Stimulated activated memory B cell treated with anti-CD40 and anti-IgM and Interleukin-4, amounts not matched to agents 10 μg/mL and 1 μg/mL and 100 μg/mL, for 72 hours (primary cell): Measurements from ENCODE around the gene TIMELESS.
"Not testable (repeated sequence)": the region's sequence is repeated elsewhere in the genome, so short reads cannot be mapped to it uniquely, and the experiment has no call there.

Experiments
- ATAC-seq: fragments of 150-1000 bp; cut with Tn5 transposase; 2 replicates; pipeline ENCODE4 v1.10.0; 2021
- H3K27ac Mint-ChIP-seq: one replicate; pipeline ENCODE4 v1.8.0; 2022; ENCODE audit warnings: mild to moderate bottlenecking, mixed read lengths
- H3K27me3 Mint-ChIP-seq: one replicate; pipeline ENCODE4 v1.8.0; 2022; ENCODE audit warnings: mixed read lengths
- H3K36me3 Mint-ChIP-seq: one replicate; pipeline ENCODE4 v1.8.0; 2022; ENCODE audit warnings: mixed read lengths
- H3K4me1 Mint-ChIP-seq: one replicate; pipeline ENCODE4 v1.8.0; 2022; ENCODE audit warnings: mixed read lengths
- H3K4me3 Mint-ChIP-seq: one replicate; pipeline ENCODE4 v1.8.0; 2022; ENCODE audit warnings: mild to moderate bottlenecking, moderate library complexity, mixed read lengths
- H3K9me3 Mint-ChIP-seq: one replicate; pipeline ENCODE4 v1.8.0; 2022; ENCODE audit warnings: mixed read lengths

The TIMELESS gene

GRCh38 chr12:56476143-56476542 lies 26.9 kb upstream of the TIMELESS start:
- Mint-ChIP-seq H3K27me3 (no peaks in the 10 kb centered on the region), H3K36me3 (peaks cover 19% of the 10 kb centered on the region), H3K27ac (no peak overlapping the region), H3K9me3 (no peaks in the 10 kb centered on the region), H3K4me3 (no peak overlapping the region), H3K4me1 (peaks cover 30% of the 10 kb centered on the region)
- no peak for ATAC-seq

GRCh38 chr12:56474389-56474788 lies 25.2 kb upstream of the TIMELESS start:
- Mint-ChIP-seq H3K4me1 (peaks cover 30% of the 10 kb centered on the region), H3K9me3 (no peaks in the 10 kb centered on the region), H3K27me3 (no peaks in the 10 kb centered on the region), H3K27ac (no peak overlapping the region), H3K4me3 (no peak overlapping the region), H3K36me3 (peaks cover 17% of the 10 kb centered on the region)
- no peak for ATAC-seq

- Mint-ChIP-seq H3K9me3 (no peaks in the 10 kb centered on the region), H3K36me3 (peaks cover 8% of the 10 kb centered on the region), H3K27me3 (no peaks in the 10 kb centered on the region), H3K27ac (peak overlapping the region; percentile 97), H3K4me3 (peak overlapping the region; percentile 95), H3K4me1 (peaks cover 31% of the 10 kb centered on the region)
- ATAC-seq = no peak
Measured at GRCh38 chr12:56469007-56469930, 20.0 kb upstream of the TIMELESS start.

DNA sequence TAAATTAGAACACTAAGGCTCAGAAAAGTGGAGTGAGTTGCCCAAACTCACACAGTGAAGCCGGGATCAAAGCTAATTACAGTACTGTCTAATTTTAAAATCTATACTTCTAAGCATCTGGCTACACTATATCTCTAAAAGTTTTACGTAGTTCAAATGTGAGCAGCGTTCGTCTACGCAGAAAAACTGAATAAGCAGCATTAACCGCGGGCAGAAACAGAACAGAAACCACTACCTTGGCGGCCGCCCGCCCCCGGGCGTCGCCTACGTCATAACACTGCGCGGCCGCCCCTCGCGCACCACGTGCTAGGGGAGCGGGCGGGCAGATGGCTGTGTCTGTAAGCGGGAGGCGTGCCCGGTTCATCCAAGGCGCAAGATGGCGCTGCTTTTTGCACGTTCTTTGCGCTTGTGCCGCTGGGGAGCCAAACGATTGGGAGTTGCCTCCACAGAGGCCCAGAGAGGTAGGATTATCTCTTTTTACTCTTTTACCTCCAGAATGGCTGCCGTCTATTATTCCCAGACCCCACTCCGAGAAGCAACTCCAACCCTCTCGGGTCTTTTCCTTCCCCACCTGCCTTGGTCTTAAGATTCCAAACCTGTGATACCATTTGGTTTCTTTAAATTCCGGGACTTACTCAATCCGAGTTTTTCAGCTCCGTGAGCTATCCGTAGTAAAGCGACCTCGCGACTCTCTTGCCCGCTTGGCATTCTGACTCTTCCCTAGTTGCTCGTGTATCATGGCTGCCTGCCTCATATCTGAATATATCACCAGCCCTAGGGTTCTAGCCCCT lies 19.2 kb upstream of the TIMELESS start, which contains the start of gene SPRYD4:
Gene SPRYD4 (plus strand): TSS at position 363 of the 791 bp plus-strand sequence. CDS start 14 bp downstream, at position 377.
- Mint-ChIP-seq H3K27ac (peak within 1 kb of the TSS; percentile 97), H3K9me3 (no peaks in the 10 kb centered on the region), H3K4me3 (peak within 1 kb of the TSS; percentile 95), H3K4me1 (peaks cover 34% of the 10 kb centered on the region), H3K27me3 (no peaks in the 10 kb centered on the region), H3K36me3 (peaks cover 7% of the 10 kb centered on the region)
- peak; percentile 98 for ATAC-seq

GRCh38 chr12:56462565-56462964 lies 13.3 kb upstream of the TIMELESS start:
- Mint-ChIP-seq H3K27ac (no peak overlapping the region), H3K9me3 (no peaks in the 10 kb centered on the region), H3K27me3 (no peaks in the 10 kb centered on the region), H3K36me3 (no peaks in the 10 kb centered on the region), H3K4me3 (no peak overlapping the region), H3K4me1 (peaks cover 24% of the 10 kb centered on the region)
- no peak for ATAC-seq

DNA sequence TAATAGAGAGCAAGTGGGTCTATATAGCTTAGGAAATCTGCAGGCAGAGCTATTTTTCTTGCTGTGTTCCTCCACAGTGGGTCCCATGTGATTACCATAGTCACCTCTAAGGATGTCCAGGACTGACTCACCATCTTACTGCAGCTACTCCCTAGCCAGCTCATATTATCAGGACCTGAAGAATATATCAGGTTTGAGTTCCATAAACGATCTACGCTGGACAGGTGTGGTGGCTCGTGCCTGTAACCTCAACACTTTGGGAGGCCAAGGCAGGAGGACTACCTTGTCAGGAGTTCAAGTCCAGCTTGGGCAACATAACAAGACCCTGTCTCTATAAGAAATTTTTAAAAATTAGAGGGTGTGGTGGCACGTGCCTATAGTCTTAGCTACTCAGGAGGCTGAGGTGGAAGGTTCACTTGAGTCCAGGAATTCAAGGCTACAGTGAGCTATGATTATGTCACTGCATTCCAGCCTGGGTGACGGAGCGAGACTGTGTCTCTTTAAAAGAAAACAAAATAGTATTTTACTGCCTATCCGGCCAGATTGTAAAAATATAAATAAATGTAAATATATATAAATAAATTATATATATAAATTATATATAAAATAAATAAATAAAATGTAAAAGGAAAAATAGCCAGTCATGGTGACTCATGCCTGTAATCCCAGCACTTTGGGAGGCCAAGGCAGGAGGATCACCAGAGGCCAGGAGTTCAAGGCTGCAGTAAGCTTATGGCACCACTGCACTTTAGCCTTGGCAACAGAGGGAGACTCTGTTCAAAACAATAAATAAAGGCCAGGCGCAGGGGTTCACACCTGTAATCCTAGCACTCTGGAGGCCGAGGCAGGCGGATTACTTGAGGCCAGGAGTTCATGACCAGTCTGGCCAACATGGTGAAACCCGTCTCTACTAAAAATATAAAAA lies 12.3 kb upstream of the TIMELESS start:
- Mint-ChIP-seq H3K27me3 (no peaks in the 10 kb centered on the region), H3K27ac (peak overlapping the region; percentile 88), H3K9me3 (no peaks in the 10 kb centered on the region), H3K4me3 (no peak overlapping the region), H3K4me1 (peaks cover 24% of the 10 kb centered on the region), H3K36me3 (no peaks in the 10 kb centered on the region)
- ATAC-seq = no peak

GRCh38 chr12:56457817-56458216 lies 8.6 kb upstream of the TIMELESS start:
- no peaks in the 10 kb centered on the region for H3K27me3 Mint-ChIP-seq
- H3K4me1 Mint-ChIP-seq = peaks cover 18% of the 10 kb centered on the region
- no peaks in the 10 kb centered on the region for H3K36me3 Mint-ChIP-seq
- no peak overlapping the region for H3K27ac Mint-ChIP-seq
- no peak overlapping the region for H3K4me3 Mint-ChIP-seq
- no peaks in the 10 kb centered on the region for H3K9me3 Mint-ChIP-seq
- ATAC-seq = no peak

- no peak within 1 kb of the TSS for H3K27ac Mint-ChIP-seq
- H3K4me1 Mint-ChIP-seq = peaks cover 7% of the 10 kb centered on the region
- H3K27me3 Mint-ChIP-seq = no peaks in the 10 kb centered on the region
- ATAC-seq = no peak
- no peaks in the 10 kb centered on the region for H3K36me3 Mint-ChIP-seq
- H3K4me3 Mint-ChIP-seq = no peak within 1 kb of the TSS
- H3K9me3 Mint-ChIP-seq = no peaks in the 10 kb centered on the region
Measured at GRCh38 chr12:56454557-56454956, 5.3 kb upstream of the TIMELESS start, which contains the start of gene MIP. TSS of gene MIP (minus strand) at chr12:56454657. CDS start at chr12:56454613, 44 bp downstream.

GRCh38 chr12:56451147-56451546 lies 1.9 kb upstream of the TIMELESS start:
- peaks cover 7% of the 10 kb centered on the region for H3K36me3 Mint-ChIP-seq
- H3K27ac Mint-ChIP-seq = peak overlapping the region; percentile 85
- H3K9me3 Mint-ChIP-seq = no peaks in the 10 kb centered on the region
- peaks cover 20% of the 10 kb centered on the region for H3K4me1 Mint-ChIP-seq
- no peak for ATAC-seq
- H3K4me3 Mint-ChIP-seq = no peak overlapping the region
- no peaks in the 10 kb centered on the region for H3K27me3 Mint-ChIP-seq

- H3K4me3 Mint-ChIP-seq = peak overlapping the region; percentile 92
- peaks cover 7% of the 10 kb centered on the region for H3K36me3 Mint-ChIP-seq
- H3K9me3 Mint-ChIP-seq = no peaks in the 10 kb centered on the region
- ATAC-seq = no peak
- H3K27me3 Mint-ChIP-seq = no peaks in the 10 kb centered on the region
- peaks cover 20% of the 10 kb centered on the region for H3K4me1 Mint-ChIP-seq
- peak overlapping the region; percentile 85 for H3K27ac Mint-ChIP-seq
Measured at GRCh38 chr12:56450241-56450640, 1.0 kb upstream of the TIMELESS start.

- Mint-ChIP-seq H3K4me3 (peak overlapping the region; percentile 92), H3K36me3 (peaks cover 11% of the 10 kb centered on the region), H3K27me3 (no peaks in the 10 kb centered on the region), H3K27ac (peak overlapping the region; percentile 85), H3K9me3 (no peaks in the 10 kb centered on the region), H3K4me1 (peaks cover 24% of the 10 kb centered on the region)
- ATAC-seq = no peak
Measured at GRCh38 chr12:56449622-56449984, 377 bp upstream of the TIMELESS start.

- Mint-ChIP-seq H3K4me1 (peaks cover 24% of the 10 kb centered on the region), H3K36me3 (peaks cover 34% of the 10 kb centered on the region)
- not testable (repeated sequence) for H3K27me3 Mint-ChIP-seq, H3K9me3 Mint-ChIP-seq, H3K4me3 Mint-ChIP-seq, ATAC-seq, H3K27ac Mint-ChIP-seq
Measured at GRCh38 chr12:56443208-56443607, 6.0 kb downstream of the TIMELESS start.

GRCh38 chr12:56437430-56438176 lies 11.6 kb downstream of the TIMELESS start:
- no peaks in the 10 kb centered on the region for H3K9me3 Mint-ChIP-seq
- peaks cover 10% of the 10 kb centered on the region for H3K36me3 Mint-ChIP-seq
- no peak overlapping the region for H3K27ac Mint-ChIP-seq
- no peaks in the 10 kb centered on the region for H3K27me3 Mint-ChIP-seq
- H3K4me1 Mint-ChIP-seq = peaks cover 12% of the 10 kb centered on the region
- no peak for ATAC-seq
- no peak overlapping the region for H3K4me3 Mint-ChIP-seq

DNA sequence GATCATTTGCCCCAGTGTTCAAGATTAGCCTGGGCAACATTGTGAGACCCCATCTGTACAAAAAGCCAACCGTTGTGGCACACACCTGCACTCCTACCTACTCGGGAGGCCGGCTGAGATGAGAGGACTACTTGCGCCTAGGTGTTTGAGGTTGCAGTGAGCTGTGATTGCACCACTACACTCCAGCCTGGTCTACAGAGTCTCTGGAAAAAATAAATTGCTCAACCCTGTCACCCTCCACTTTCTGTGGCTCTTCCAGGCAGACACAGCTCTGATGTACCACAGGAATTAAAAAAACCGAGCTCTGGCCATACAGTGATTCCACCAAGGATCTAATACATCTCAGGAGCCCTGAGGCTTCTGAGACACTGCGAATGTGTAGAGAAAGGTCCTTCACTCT lies 14.4 kb downstream of the TIMELESS start:
- no peak overlapping the region for H3K4me3 Mint-ChIP-seq
- peaks cover 15% of the 10 kb centered on the region for H3K36me3 Mint-ChIP-seq
- no peaks in the 10 kb centered on the region for H3K9me3 Mint-ChIP-seq
- peaks cover 12% of the 10 kb centered on the region for H3K4me1 Mint-ChIP-seq
- no peak for ATAC-seq
- no peaks in the 10 kb centered on the region for H3K27me3 Mint-ChIP-seq
- no peak overlapping the region for H3K27ac Mint-ChIP-seq
